Body of pancreas (tissue), 4 donors: Measurements from ENCODE around the gene B3GALNT1. TPM values are rescaled to one million over a fixed set of nuclear protein-coding genes. Genes with fewer than 3 reads are reported as not detected.
A peak's percentile ranks its signal among the peaks of the same experiment; 100 is the strongest.

Source experiments
- ATAC-seq: fragments of 150-250 bp; one replicate; pipeline ENCODE4 v1.9.1; 2016
- DNase-seq, 4 donors: peaks; one replicate each; pipeline ENCODE4 v3.0.0-alpha.2; 2019
- H3K27ac ChIP-seq, 4 donors: fragments of 200-600 bp; sonication (generic); 1 replicate in 3 of 4; 2 replicates in 1 of 4; pipeline versions ENCODE4 v1.5.1 to v1.6.1; 2016 to 2019; ENCODE audit warnings: mild to moderate bottlenecking in 1 of 4, mixed read lengths in 1 of 4, moderate library complexity in 1 of 4
- H3K27me3 ChIP-seq, 2 donors: fragments of 200-600 bp; sonication (generic); one replicate each; pipeline ENCODE4 v1.6.0; 2016; ENCODE audit warnings: mild to moderate bottlenecking in 1 of 2
- H3K36me3 ChIP-seq, 2 donors: fragments of 200-600 bp; sonication (generic); replicated peaks in 1 of 2; 2 replicates each; pipeline ENCODE4 v1.5.1; 2016; ENCODE audit warnings: low read depth in 2 of 2; ENCODE audit not compliant: insufficient read depth in 1 of 2
- H3K4me1 ChIP-seq: fragments of 200-600 bp; sonication (generic); one replicate; pipeline ENCODE4 v1.6.0; 2016
- H3K4me3 ChIP-seq, 2 donors: fragments of 200-600 bp; sonication (generic); 1 replicate in 1 of 2; 2 replicates in 1 of 2; pipeline ENCODE4 v1.5.1; 2016 to 2019
- H3K9me3 ChIP-seq, 3 donors: fragments of 200-600 bp; sonication (generic); 1 replicate in 2 of 3; 2 replicates in 1 of 3; pipeline ENCODE4 v1.5.1; 2016
- POLR2A ChIP-seq, 3 donors: fragments of 450-650 bp; IDR thresholded peaks; one replicate each; pipeline ENCODE4 v1.6.1; 2016; ENCODE audit warnings: antibody characterized with exemption in 3 of 3, mild to moderate bottlenecking in 2 of 3
- WGBS, 2 donors: methylation state at CpG; one replicate each; pipeline ENCODE4 v1.1.5; 2017; 5-methylcytosine and 5-hydroxymethylcytosine counted together
- intact Hi-C: fragments of 100-400 bp; cut with DNase I; formaldehyde crosslinking; loops from one replicate; pipeline ENCODE4 v1.15.1; 2023
- total RNA-seq, 2 donors: library from RNA; depleted of rRNA; stranded (reverse); fragments of >200 nt; gene quantifications; one replicate each; pipeline ENCODE4 v1.1.0, GENCODE V29; 2016
- TF ChIP-seq, protein P1 (sequence below), 7 experiments: fragments of 450-650 bp in 4 of 7; fragments of 200-600 bp in 3 of 7; sonication (generic) in 3 of 7; IDR thresholded peaks; one replicate each; pipeline ENCODE4 v1.5.1; 2016 to 2019; ENCODE audit warnings: antibody characterized with exemption in 7 of 7

The B3GALNT1 gene
- total RNA-seq, 2 donors from 2014 or later = 4.6 to 7.0 TPM

DNA sequence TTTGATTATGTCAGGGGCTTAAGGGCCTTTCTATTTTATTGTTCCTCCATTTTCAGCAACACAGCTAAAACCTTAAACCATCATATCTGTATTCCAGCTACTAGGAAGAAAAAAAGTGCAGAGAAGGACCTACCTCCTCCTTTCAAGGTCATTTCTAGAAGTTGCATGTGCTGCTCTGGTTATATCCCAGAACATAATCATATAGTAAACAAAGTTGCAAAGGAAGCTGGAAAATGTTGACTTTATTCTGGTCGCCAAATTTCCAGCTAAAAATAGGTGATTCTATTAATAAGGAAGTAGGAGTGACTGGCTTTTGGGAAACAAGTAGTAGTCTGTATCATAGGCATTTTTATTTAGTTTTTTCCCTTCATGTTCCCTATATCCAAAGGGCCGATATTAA, 21.3 kb upstream of the B3GALNT1 start:
- 28 to 35% methylated on average over 2 of the region's 2 CpGs for WGBS, 2 donors
- ATAC-seq = no peak
- intact Hi-C loops = no loop called here

DNA sequence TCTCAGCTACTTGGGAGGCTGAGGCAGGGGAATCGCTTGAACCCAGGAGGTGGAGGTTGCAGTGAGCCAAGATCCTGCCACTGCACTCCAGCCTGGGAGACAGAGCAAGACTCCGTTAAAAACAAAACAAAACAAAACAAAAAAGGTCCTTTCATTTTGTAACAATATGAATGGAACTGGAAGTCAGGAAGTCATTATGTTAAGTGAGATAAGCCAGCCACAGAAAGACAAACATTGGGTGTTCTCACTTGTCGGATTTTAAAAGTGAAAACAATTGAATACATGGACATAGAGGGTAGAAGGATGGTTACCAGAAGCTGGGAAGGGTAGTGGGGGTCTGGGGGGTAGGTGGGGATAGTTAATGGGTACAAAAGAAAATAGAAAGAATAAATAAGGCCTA, 12.5 kb upstream of the B3GALNT1 start:
- Histone ChIP-seq H3K27ac (no peak overlapping the region), H3K36me3 (no peaks in the 10 kb centered on the region), H3K4me3 (no peak overlapping the region), H3K4me1 (no peaks in the 10 kb centered on the region), H3K9me3 (peaks cover 0 to 20% (median 0%) of the 10 kb centered on the region in 3 donors), H3K27me3 (no peaks in the 10 kb centered on the region)
- DNase-seq (no peak), ATAC-seq (no peak)
- TF ChIP-seq, protein P1, sequence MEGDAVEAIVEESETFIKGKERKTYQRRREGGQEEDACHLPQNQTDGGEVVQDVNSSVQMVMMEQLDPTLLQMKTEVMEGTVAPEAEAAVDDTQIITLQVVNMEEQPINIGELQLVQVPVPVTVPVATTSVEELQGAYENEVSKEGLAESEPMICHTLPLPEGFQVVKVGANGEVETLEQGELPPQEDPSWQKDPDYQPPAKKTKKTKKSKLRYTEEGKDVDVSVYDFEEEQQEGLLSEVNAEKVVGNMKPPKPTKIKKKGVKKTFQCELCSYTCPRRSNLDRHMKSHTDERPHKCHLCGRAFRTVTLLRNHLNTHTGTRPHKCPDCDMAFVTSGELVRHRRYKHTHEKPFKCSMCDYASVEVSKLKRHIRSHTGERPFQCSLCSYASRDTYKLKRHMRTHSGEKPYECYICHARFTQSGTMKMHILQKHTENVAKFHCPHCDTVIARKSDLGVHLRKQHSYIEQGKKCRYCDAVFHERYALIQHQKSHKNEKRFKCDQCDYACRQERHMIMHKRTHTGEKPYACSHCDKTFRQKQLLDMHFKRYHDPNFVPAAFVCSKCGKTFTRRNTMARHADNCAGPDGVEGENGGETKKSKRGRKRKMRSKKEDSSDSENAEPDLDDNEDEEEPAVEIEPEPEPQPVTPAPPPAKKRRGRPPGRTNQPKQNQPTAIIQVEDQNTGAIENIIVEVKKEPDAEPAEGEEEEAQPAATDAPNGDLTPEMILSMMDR (IDR thresholded peaks at IDR 0.05) = no peak
- TF ChIP-seq POLR2A (IDR thresholded peaks at IDR 0.05) = no peak
- intact Hi-C loops = no loop called here
- WGBS, 2 donors = 81 to 87% methylated on average over 3 of the region's 3 CpGs

More for the DNA sequence above, 21.3 kb upstream of the B3GALNT1 start:
- H3K27ac ChIP-seq = no peak overlapping the region
- TF ChIP-seq, protein P1 (IDR thresholded peaks at IDR 0.05) = no peak
- no peak for TF ChIP-seq POLR2A (IDR thresholded peaks at IDR 0.05)
- H3K36me3 ChIP-seq = no peaks in the 10 kb centered on the region
- peaks cover 5% of the 10 kb centered on the region for H3K4me1 ChIP-seq
- H3K9me3 ChIP-seq = peaks cover 0 to 6% (median 0%) of the 10 kb centered on the region in 3 donors
- DNase-seq = no peak
- H3K4me3 ChIP-seq = no peak overlapping the region
- H3K27me3 ChIP-seq = no peaks in the 10 kb centered on the region

DNA sequence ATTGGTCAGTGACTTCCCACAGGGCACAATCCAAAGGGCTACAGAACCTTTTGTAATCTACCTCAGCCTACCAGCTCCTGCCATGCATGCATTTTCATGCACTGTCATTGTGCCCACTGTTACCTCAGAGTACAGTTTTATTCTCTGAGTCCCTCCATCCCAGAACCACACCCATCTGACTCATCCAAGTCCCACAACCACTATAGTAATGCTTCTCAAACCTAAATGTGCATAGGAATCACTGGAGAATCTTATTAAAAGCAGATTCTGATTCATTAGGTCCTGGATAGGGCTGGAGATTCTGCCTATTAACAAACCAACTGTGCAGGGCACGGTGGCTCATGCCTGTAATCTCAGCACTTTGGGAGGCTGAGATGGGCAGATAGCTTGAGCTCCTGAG, 3.7 kb upstream of the B3GALNT1 start:
- no peaks in the 10 kb centered on the region for H3K36me3 ChIP-seq
- no peaks in the 10 kb centered on the region for H3K27me3 ChIP-seq
- peaks cover 11% of the 10 kb centered on the region for H3K4me1 ChIP-seq
- no peaks in the 10 kb centered on the region for H3K9me3 ChIP-seq
- intact Hi-C loops = no loop called here
- WGBS, 2 donors = 94 to 100% methylated on average over 1 of the region's 1 CpG
- H3K4me3 ChIP-seq = no peak overlapping the region
- TF ChIP-seq, protein P1 (IDR thresholded peaks at IDR 0.05) = no peak
- no peak for TF ChIP-seq POLR2A (IDR thresholded peaks at IDR 0.05)
- ATAC-seq (no peak), DNase-seq (no peak)
- H3K27ac ChIP-seq = no peak overlapping the region

DNA sequence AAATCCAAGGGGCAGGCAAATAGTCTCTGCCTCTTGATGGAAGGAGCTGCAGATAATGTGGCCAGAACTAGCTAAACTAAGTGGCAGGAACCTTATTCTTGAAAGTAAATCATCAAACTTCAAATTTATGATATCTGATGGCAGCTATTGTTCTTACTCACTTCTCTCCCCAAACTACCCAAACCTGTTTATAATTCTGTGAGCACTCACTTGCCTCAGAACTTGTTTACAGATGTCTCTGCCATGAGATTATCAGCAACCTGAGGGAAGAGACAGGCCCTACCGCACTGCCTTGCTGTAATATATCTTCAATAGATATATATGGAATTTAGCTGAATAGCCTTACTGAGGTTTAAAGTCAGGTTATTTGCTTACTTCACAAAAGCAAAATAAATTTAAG, 2.2 kb upstream of the B3GALNT1 start:
- no peaks in the 10 kb centered on the region for H3K36me3 ChIP-seq
- no peaks in the 10 kb centered on the region for H3K27me3 ChIP-seq
- no peak for TF ChIP-seq POLR2A (IDR thresholded peaks at IDR 0.05)
- TF ChIP-seq, protein P1 (IDR thresholded peaks at IDR 0.05) = no peak
- no peak overlapping the region for H3K4me3 ChIP-seq
- intact Hi-C loops = no loop called here
- 42 to 100% methylated on average over 1 of the region's 1 CpG for WGBS, 2 donors
- H3K9me3 ChIP-seq = no peaks in the 10 kb centered on the region
- ATAC-seq = no peak
- H3K4me1 ChIP-seq = peaks cover 15% of the 10 kb centered on the region
- no peak overlapping the region for H3K27ac ChIP-seq
- DNase-seq = no peak

DNA sequence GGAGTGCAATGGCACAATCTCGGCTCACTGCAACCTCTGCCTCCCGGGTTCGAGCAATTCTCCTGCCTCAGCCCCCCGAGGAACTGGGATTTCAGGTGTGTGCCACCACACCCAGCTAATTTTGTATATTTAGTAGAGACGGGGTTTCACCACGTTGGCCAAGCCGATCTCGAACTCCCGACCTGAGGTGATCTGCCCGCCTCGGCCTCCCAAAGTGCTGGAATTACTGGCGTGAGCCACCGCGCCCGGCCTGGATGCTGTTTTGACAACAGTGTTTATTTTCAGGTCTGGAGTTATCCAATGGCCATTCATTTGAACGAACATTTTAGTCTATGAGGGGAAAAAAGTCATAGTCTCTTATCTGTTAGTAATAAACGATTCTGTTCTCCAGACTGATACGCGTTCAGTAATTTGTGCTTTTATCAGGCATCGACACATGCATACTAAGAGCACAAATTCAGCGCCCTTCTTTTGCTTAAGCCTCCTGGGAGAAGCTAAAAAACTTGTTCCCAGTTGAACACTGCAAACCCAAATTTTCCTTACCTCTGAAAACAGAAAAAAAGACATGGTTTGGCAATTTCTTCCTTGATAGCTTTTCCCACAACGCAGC, 1.3 kb downstream of the B3GALNT1 start:
- Histone ChIP-seq H3K27ac (peak overlapping the region in 2 of 4 donors; percentile 73 to 75), H3K4me1 (peaks cover 30% of the 10 kb centered on the region), H3K9me3 (no peaks in the 10 kb centered on the region), H3K36me3 (no peaks in the 10 kb centered on the region), H3K27me3 (no peaks in the 10 kb centered on the region), H3K4me3 (peak overlapping the region in 1 of 2 donors; percentile 77)
- no peak for DNase-seq
- no peak for TF ChIP-seq POLR2A (IDR thresholded peaks at IDR 0.05)
- TF ChIP-seq, protein P1 (IDR thresholded peaks at IDR 0.05) = no peak
- intact Hi-C loops = no loop called here
- WGBS, 2 donors = 71 to 80% methylated on average over 22 of the region's 22 CpGs
- ATAC-seq = no peak
